Measurements from ENCODE around the gene ABCB8. TPM values are rescaled to one million over a fixed set of nuclear protein-coding genes. Genes with fewer than 3 reads are reported as not detected.

The ABCB8 gene
- total and polyA plus RNA-seq, 9 of the 15 experiments (the other 6 are each of a cell fraction or from before 2014, with no cell fraction given): 7.6 to 106 (median 36.3) TPM

GRCh38 chr7:151056666-151057505, 28.6 kb downstream of the ABCB8 start (continued):
- no peak for TF ChIP-seq MXD1 (CRISPR knock-in tag; IDR thresholded peaks at IDR 0.05; ENCODE audit: borderline replicate concordance, poor library complexity, severe bottlenecking)
- no peak for TF ChIP-seq PATZ1 (CRISPR knock-in tag; IDR thresholded peaks at IDR 0.05; ENCODE audit: borderline replicate concordance)
- peak; percentile 50; the same call in 1 of the 2 replicates for TF ChIP-seq CREM (IDR thresholded peaks at IDR 0.05; ENCODE audit: low read depth)
- no peak for TF ChIP-seq IFI16 (CRISPR knock-in tag; IDR thresholded peaks at IDR 0.05)
- TF ChIP-seq, protein P1, sequence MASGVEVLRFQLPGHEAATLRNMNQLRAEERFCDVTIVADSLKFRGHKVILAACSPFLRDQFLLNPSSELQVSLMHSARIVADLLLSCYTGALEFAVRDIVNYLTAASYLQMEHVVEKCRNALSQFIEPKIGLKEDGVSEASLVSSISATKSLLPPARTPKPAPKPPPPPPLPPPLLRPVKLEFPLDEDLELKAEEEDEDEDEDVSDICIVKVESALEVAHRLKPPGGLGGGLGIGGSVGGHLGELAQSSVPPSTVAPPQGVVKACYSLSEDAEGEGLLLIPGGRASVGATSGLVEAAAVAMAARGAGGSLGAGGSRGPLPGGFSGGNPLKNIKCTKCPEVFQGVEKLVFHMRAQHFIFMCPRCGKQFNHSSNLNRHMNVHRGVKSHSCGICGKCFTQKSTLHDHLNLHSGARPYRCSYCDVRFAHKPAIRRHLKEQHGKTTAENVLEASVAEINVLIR (CRISPR knock-in tag; IDR thresholded peaks at IDR 0.05): no peak
- 0 out of 2 replicates have a peak, but pooled peaks have one; percentile 58 for TF ChIP-seq MIER1 (IDR thresholded peaks at IDR 0.05; ENCODE audit: low read depth)
- no peak for TF ChIP-seq ATF4 (CRISPR knock-in tag; IDR thresholded peaks at IDR 0.05)
- TF ChIP-seq ZNF253 (CRISPR knock-in tag; conservative IDR thresholded peaks at IDR 0.05): no peak
- no peak for TF ChIP-seq NR4A1 (CRISPR knock-in tag; IDR thresholded peaks at IDR 0.05)
- no peak for TF ChIP-seq NR4A1 (tag; IDR thresholded peaks at IDR 0.05)
- TF ChIP-seq SRSF1 (IDR thresholded peaks at IDR 0.05; ENCODE audit: low read depth, low read length): no peak
- TF ChIP-seq CREBBP (IDR thresholded peaks at IDR 0.05; ENCODE audit: low read depth, low read length): no peak
- TF ChIP-seq, protein P2, sequence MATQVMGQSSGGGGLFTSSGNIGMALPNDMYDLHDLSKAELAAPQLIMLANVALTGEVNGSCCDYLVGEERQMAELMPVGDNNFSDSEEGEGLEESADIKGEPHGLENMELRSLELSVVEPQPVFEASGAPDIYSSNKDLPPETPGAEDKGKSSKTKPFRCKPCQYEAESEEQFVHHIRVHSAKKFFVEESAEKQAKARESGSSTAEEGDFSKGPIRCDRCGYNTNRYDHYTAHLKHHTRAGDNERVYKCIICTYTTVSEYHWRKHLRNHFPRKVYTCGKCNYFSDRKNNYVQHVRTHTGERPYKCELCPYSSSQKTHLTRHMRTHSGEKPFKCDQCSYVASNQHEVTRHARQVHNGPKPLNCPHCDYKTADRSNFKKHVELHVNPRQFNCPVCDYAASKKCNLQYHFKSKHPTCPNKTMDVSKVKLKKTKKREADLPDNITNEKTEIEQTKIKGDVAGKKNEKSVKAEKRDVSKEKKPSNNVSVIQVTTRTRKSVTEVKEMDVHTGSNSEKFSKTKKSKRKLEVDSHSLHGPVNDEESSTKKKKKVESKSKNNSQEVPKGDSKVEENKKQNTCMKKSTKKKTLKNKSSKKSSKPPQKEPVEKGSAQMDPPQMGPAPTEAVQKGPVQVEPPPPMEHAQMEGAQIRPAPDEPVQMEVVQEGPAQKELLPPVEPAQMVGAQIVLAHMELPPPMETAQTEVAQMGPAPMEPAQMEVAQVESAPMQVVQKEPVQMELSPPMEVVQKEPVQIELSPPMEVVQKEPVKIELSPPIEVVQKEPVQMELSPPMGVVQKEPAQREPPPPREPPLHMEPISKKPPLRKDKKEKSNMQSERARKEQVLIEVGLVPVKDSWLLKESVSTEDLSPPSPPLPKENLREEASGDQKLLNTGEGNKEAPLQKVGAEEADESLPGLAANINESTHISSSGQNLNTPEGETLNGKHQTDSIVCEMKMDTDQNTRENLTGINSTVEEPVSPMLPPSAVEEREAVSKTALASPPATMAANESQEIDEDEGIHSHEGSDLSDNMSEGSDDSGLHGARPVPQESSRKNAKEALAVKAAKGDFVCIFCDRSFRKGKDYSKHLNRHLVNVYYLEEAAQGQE (IDR thresholded peaks at IDR 0.05; ENCODE audit: borderline replicate concordance): peak; percentile 14; the same call in 1 of the 2 replicates
- TF ChIP-seq, protein P2 (CRISPR knock-in tag; IDR thresholded peaks at IDR 0.05; ENCODE audit: low read depth): no peak

All from K562 (cell line).